Measurements from ENCODE around the gene CYP4A22. TPM values are rescaled to one million over a fixed set of nuclear protein-coding genes. Genes with fewer than 3 reads are reported as not detected.
"Not testable (repeated sequence)": the region's sequence is repeated elsewhere in the genome, so short reads cannot be mapped to it uniquely, and the experiment has no call there.

The CYP4A22 gene
- total and polyA plus RNA-seq, 2 of the 4 experiments (the other 2 are of a cell fraction) = not detected

- H4K20me1 ChIP-seq (ENCODE audit: insufficient read depth, low read length) = no peaks in the 10 kb centered on the region; the same call in 1 of the 2 replicates
- no peak overlapping the region for H2BK5ac ChIP-seq (ENCODE audit: low read depth, low read length, poor library complexity, severe bottlenecking)
- no peak overlapping the region for H4K8ac ChIP-seq (ENCODE audit: low read depth in 2 of 2, low read length in 2 of 2)
- no peak for TF ChIP-seq MAZ (IDR thresholded peaks at IDR 0.05; ENCODE audit: borderline replicate concordance, low read depth, low read length)
- TF ChIP-seq NFE2L2 (IDR thresholded peaks at IDR 0.05; ENCODE audit: low read depth, low read length) = no peak
- no peak for TF ChIP-seq BHLHE40 (IDR thresholded peaks at IDR 0.05; ENCODE audit: low read depth, low read length)
- no peak for TF ChIP-seq RCOR1 (IDR thresholded peaks at IDR 0.05; ENCODE audit: insufficient replicate concordance, low read length)
- no peak overlapping the region for H3K56ac ChIP-seq (ENCODE audit: extremely low read depth, insufficient read depth, low read length)
- dilution Hi-C loops (cut with HindIII; ENCODE audit: low sequenced_read_pairs, unreplicated experiment) (no loop called here), intact Hi-C loops (cut with micrococcal nuclease) (loop anchor here (5.0 kb wide), 5 partner anchors 118 to 533 kb away; partner anchors contain the start of genes CMPK1 and STIL), in situ Hi-C loops (cut with MboI; ENCODE audit: low sequenced_read_pairs) (no loop called here)
- H3K9ac ChIP-seq (ENCODE audit: low read depth, low read length) = no peak overlapping the region
- ChIA-PET CTCF (interaction anchor here (1.6 to 4.3 kb wide), 2 partner anchors 69 to 516 kb away, joined by 4 to 23 read pairs; no protein-coding TSS in a partner anchor), POLR2A (ENCODE audit: unreplicated experiment) (no interaction called here)
- H2BK20ac ChIP-seq (ENCODE audit: low read depth, low read length) = no peak overlapping the region
- no peak overlapping the region for H3K18ac ChIP-seq (ENCODE audit: low read depth, low read length)
- no peak overlapping the region for H2BK15ac ChIP-seq (ENCODE audit: low read depth, low read length)
- H4K91ac ChIP-seq (ENCODE audit: insufficient read depth, low read depth, low read length) = no peak overlapping the region
- H2AK5ac ChIP-seq (ENCODE audit: low read depth, low read length) = no peak overlapping the region
- no peak overlapping the region for H3K4me2 ChIP-seq (ENCODE audit: low read depth, low read length)
- no peak overlapping the region for H4K5ac ChIP-seq (ENCODE audit: low read depth, low read length)
- H3K4me3 ChIP-seq (ENCODE audit: insufficient read depth, low read depth, low read length) = no peak overlapping the region
- H3K36me3 ChIP-seq (ENCODE audit: control insufficient read depth, insufficient read depth, low read length) = no peaks in the 10 kb centered on the region
- H2BK120ac ChIP-seq (ENCODE audit: low read depth, low read length) = no peak overlapping the region
- H3K9me3 ChIP-seq (ENCODE audit: control insufficient read depth, insufficient read depth, low read length) = no peaks in the 10 kb centered on the region
- no peak for ATAC-seq (ENCODE audit: low read depth)
- no peaks in the 10 kb centered on the region for H3K79me1 ChIP-seq (ENCODE audit: low read depth in 1 of 2, low read length in 2 of 2)
- H3K27ac ChIP-seq (ENCODE audit: insufficient read depth, low read length) = no peak overlapping the region
- peaks cover 2% of the 10 kb centered on the region; the same call in 1 of the 2 replicates for H3K4me1 ChIP-seq (ENCODE audit: control insufficient read depth, insufficient read depth, low read length)
- H2AFZ ChIP-seq (replicated peaks; ENCODE audit: low read length, poor library complexity) = no peak overlapping the region
- no peaks in the 10 kb centered on the region for H3K9me1 ChIP-seq (ENCODE audit: insufficient read depth, low read length)
- H3K4ac ChIP-seq (ENCODE audit: low read depth, low read length) = no peak overlapping the region
- no TSS peak for BruUV-seq (replicated peaks)
- H3K14ac ChIP-seq (replicated peaks; ENCODE audit: low read depth, low read length) = no peak overlapping the region
- no peak overlapping the region for H2AK9ac ChIP-seq (replicated peaks; ENCODE audit: low read depth, low read length, poor library complexity)
- no peak overlapping the region; the same call in 1 of the 2 replicates for H3K23ac ChIP-seq (ENCODE audit: low read depth, low read length)
- H3K27me3 ChIP-seq (ENCODE audit: control insufficient read depth, insufficient read depth, low read length) = peaks cover 16% of the 10 kb centered on the region
- no peak for DNase-seq
Observed at GRCh38 chr1:47194311-47194710, 57.1 kb downstream of the CYP4A22 start.

- H3K4me1 ChIP-seq (ENCODE audit: control insufficient read depth, insufficient read depth, low read length); H3K4ac ChIP-seq (ENCODE audit: low read depth, low read length); POLR2A ChIA-PET (ENCODE audit: unreplicated experiment); ATAC-seq (ENCODE audit: low read depth); H3K14ac ChIP-seq (replicated peaks; ENCODE audit: low read depth, low read length); H3K79me1 ChIP-seq (ENCODE audit: low read depth in 1 of 2, low read length in 2 of 2); H4K20me1 ChIP-seq (ENCODE audit: insufficient read depth, low read length); H4K8ac ChIP-seq (ENCODE audit: low read depth in 2 of 2, low read length in 2 of 2); H2BK20ac ChIP-seq (ENCODE audit: low read depth, low read length); H2AK5ac ChIP-seq (ENCODE audit: low read depth, low read length); H3K23ac ChIP-seq (ENCODE audit: low read depth, low read length); H3K18ac ChIP-seq (ENCODE audit: low read depth, low read length); H3K4me3 ChIP-seq (ENCODE audit: insufficient read depth, low read depth, low read length); H3K9me1 ChIP-seq (ENCODE audit: insufficient read depth, low read length); H3K4me2 ChIP-seq (ENCODE audit: low read depth, low read length); H3K9ac ChIP-seq (ENCODE audit: low read depth, low read length); H3K27ac ChIP-seq (ENCODE audit: insufficient read depth, low read length); dilution Hi-C loops (cut with HindIII; ENCODE audit: low sequenced_read_pairs, unreplicated experiment); H2BK15ac ChIP-seq (ENCODE audit: low read depth, low read length); intact Hi-C loops (cut with micrococcal nuclease); H2BK120ac ChIP-seq (ENCODE audit: low read depth, low read length); H3K36me3 ChIP-seq (ENCODE audit: control insufficient read depth, insufficient read depth, low read length); H2BK5ac ChIP-seq (ENCODE audit: low read depth, low read length, poor library complexity, severe bottlenecking); H3K9me3 ChIP-seq (ENCODE audit: control insufficient read depth, insufficient read depth, low read length); in situ Hi-C loops (cut with MboI; ENCODE audit: low sequenced_read_pairs); CTCF ChIA-PET; H3K56ac ChIP-seq (ENCODE audit: extremely low read depth, insufficient read depth, low read length); DNase-seq; BruUV-seq (replicated peaks); H2AFZ ChIP-seq (replicated peaks; ENCODE audit: low read length, poor library complexity); H2AK9ac ChIP-seq (replicated peaks; ENCODE audit: low read depth, low read length, poor library complexity); H4K5ac ChIP-seq (ENCODE audit: low read depth, low read length); H4K91ac ChIP-seq (ENCODE audit: insufficient read depth, low read depth, low read length): not testable (repeated sequence)
- no CpG with 5 or more reads among the region's 9 CpGs for WGBS, 2 experiments (ENCODE audit: extremely low coverage in 2 of 2, insufficient read length in 1 of 2)
- H3K27me3 ChIP-seq (ENCODE audit: control insufficient read depth, insufficient read depth, low read length) = peaks cover 19% of the 10 kb centered on the region
Observed at GRCh38 chr1:47195981-47196380, 58.7 kb downstream of the CYP4A22 start.
